SK-N-SH (cell line): ENCODE data around the gene DLG3. TPM values are rescaled to one million over a fixed set of nuclear protein-coding genes. Genes with fewer than 3 reads are reported as not detected.

Experiments used
- CTCF ChIA-PET: fragments of 300-600, 350-600 bp; formaldehyde crosslinking; extraction: SDS; loops from one replicate; lab custom pipeline; 2021; lab: Yijun Ruan, JAX
- POLR2A ChIA-PET: fragments of 350-600 bp; sonication (Branson Sonifier 250); formaldehyde crosslinking; extraction: SDS; loops from one replicate; lab custom pipeline; 2020; ENCODE audit warnings: antibody characterized with exemption, inconsistent platforms; lab: Yijun Ruan, JAX
- DNase-seq: peaks from one replicate; pipeline ENCODE4 v3.0.0; 2012
- H2AFZ ChIP-seq: fragments of 200-600 bp; sonication (generic); 2 replicates; pipeline ENCODE4 v1.8.1; 2016; ENCODE audit warnings: antibody characterized with exemption, mild to moderate bottlenecking, low read depth
- H3F3A ChIP-seq: fragments of 200-600 bp; sonication (generic); replicated peaks from 2 replicates; pipeline ENCODE3; 2016; ENCODE audit warnings: antibody characterized with exemption, mild to moderate bottlenecking; ENCODE audit not compliant: insufficient read depth
- H3K27ac ChIP-seq, 2 experiments: fragments of 200-500 bp in 1 of 2; fragments of 200-600 bp in 1 of 2; sonication (Bioruptor generic) in 1 of 2; sonication (generic), shearing (Covaris generic) in 1 of 2; 2 replicates each; pipeline versions ENCODE4 v1.5.1 to v1.6.1; 2014 to 2016; ENCODE audit warnings: low read depth in 2 of 2, inconsistent platforms in 1 of 2, low read length in 1 of 2, mild to moderate bottlenecking in 1 of 2, mixed read lengths in 1 of 2
- H3K27me3 ChIP-seq: fragments of 200-600 bp; sonication (generic), shearing (Covaris generic); 2 replicates; pipeline ENCODE4 v1.6.1; 2016; ENCODE audit warnings: mixed run types; ENCODE audit not compliant: insufficient read depth
- H3K36me3 ChIP-seq, 2 experiments: fragments of 200-500 bp in 1 of 2; fragments of 200-600 bp in 1 of 2; sonication (Bioruptor generic) in 1 of 2; sonication (generic) in 1 of 2; replicated peaks in 1 of 2; 2 replicates each; pipeline versions ENCODE3 to v1.5.1; 2014 to 2016; ENCODE audit warnings: low read length in 1 of 2, mild to moderate bottlenecking in 1 of 2; ENCODE audit not compliant: insufficient read depth in 2 of 2, control insufficient read depth in 1 of 2
- H3K4me1 ChIP-seq, 2 experiments: fragments of 200-500 bp in 1 of 2; fragments of 200-600 bp in 1 of 2; sonication (Bioruptor generic) in 1 of 2; sonication (generic), shearing (Covaris generic) in 1 of 2; 2 replicates each; pipeline versions ENCODE4 v1.5.1 to v1.6.1; 2014 to 2016; ENCODE audit warnings: low read depth in 1 of 2, low read length in 1 of 2, mixed run types in 1 of 2; ENCODE audit not compliant: insufficient read depth in 2 of 2, control insufficient read depth in 1 of 2
- H3K4me2 ChIP-seq: fragments of 200-600 bp; sonication (generic), shearing (Covaris generic); 2 replicates; pipeline ENCODE4 v1.6.1; 2017; ENCODE audit warnings: mixed run types
- H3K4me3 ChIP-seq, 2 experiments: fragments of 200-500 bp in 1 of 2; fragments of 200-600 bp in 1 of 2; sonication (Bioruptor generic) in 1 of 2; sonication (generic), shearing (Covaris generic) in 1 of 2; 2 replicates each; pipeline versions ENCODE4 v1.5.1 to v1.8.1; 2014 to 2016; ENCODE audit warnings: low read depth in 2 of 2, inconsistent platforms in 1 of 2, low read length in 1 of 2, mild to moderate bottlenecking in 1 of 2, mixed read lengths in 1 of 2, moderate library complexity in 1 of 2
- H3K79me2 ChIP-seq: fragments of 200-600 bp; sonication (generic); 2 replicates; pipeline ENCODE4 v1.8.1; 2017; ENCODE audit warnings: mild to moderate bottlenecking; ENCODE audit not compliant: insufficient read depth
- H3K9ac ChIP-seq: fragments of 200-600 bp; sonication (generic); 2 replicates; pipeline ENCODE4 v1.6.1; 2017; ENCODE audit warnings: mixed run types
- H3K9me2 ChIP-seq: fragments of 200-600 bp; sonication (generic); 2 replicates; pipeline ENCODE4 v1.6.1; 2017; ENCODE audit warnings: mixed run types
- H3K9me3 ChIP-seq: fragments of 200-600 bp; sonication (generic); 2 replicates; pipeline ENCODE4 v1.6.1; 2017; ENCODE audit warnings: mixed run types, mild to moderate bottlenecking, moderate library complexity
- H4K20me1 ChIP-seq: fragments of 200-600 bp; sonication (generic); 2 replicates; pipeline ENCODE4 v1.6.1; 2017; ENCODE audit warnings: mild to moderate bottlenecking, mixed run types; ENCODE audit not compliant: insufficient read depth
- CHD2 ChIP-seq: fragments of 150-350 bp; IDR thresholded peaks from 2 replicates; pipeline ENCODE4 v1.6.1; 2018; ENCODE audit warnings: low read length; ENCODE audit not compliant: partially characterized antibody
- ELF1 ChIP-seq: IDR thresholded peaks from 2 replicates; pipeline ENCODE4 v1.4.0; 2012
- EP300 ChIP-seq, 2 experiments: IDR thresholded peaks; 2 replicates each; pipeline versions ENCODE4 v1.4.0 to v1.6.1; 2012; ENCODE audit warnings: borderline replicate concordance in 1 of 2, low read depth in 1 of 2, low read length in 1 of 2
- EZH2phosphoT487 ChIP-seq: fragments of 200-600 bp; sonication (generic); IDR thresholded peaks from 2 replicates; pipeline ENCODE4 v1.6.1; 2017; ENCODE audit warnings: low read depth, mixed run types, mild to moderate bottlenecking, antibody characterized with exemption, moderate library complexity, borderline replicate concordance
- FOSL2 ChIP-seq: IDR thresholded peaks from 2 replicates; pipeline ENCODE4 v1.4.0; 2012; ENCODE audit warnings: low read depth, mild to moderate bottlenecking, moderate library complexity, borderline replicate concordance
- GABPA ChIP-seq: IDR thresholded peaks from 2 replicates; pipeline ENCODE4 v1.4.0; 2012; ENCODE audit warnings: low read depth, mild to moderate bottlenecking
- JUND ChIP-seq: IDR thresholded peaks from 2 replicates; pipeline ENCODE4 v1.4.0; 2012
- MEF2A ChIP-seq: IDR thresholded peaks from 2 replicates; pipeline ENCODE4 v1.4.0; 2012; ENCODE audit warnings: low read depth, borderline replicate concordance
- MXI1 ChIP-seq: IDR thresholded peaks from 2 replicates; pipeline ENCODE4 v1.6.1; 2012; ENCODE audit warnings: mild to moderate bottlenecking, low read depth, low read length, improper control_type of control experiment
- NFIC ChIP-seq: IDR thresholded peaks from 2 replicates; pipeline ENCODE4 v1.4.0; 2012; ENCODE audit warnings: borderline replicate concordance
- NRF1 ChIP-seq: IDR thresholded peaks from 2 replicates; pipeline ENCODE4 v1.6.1; 2012; ENCODE audit warnings: low read depth, mild to moderate bottlenecking, low read length
- POLR2AphosphoS5 ChIP-seq: IDR thresholded peaks from 2 replicates; pipeline ENCODE4 v1.6.1; 2012; ENCODE audit warnings: low read depth, low read length
- RAD21 ChIP-seq: IDR thresholded peaks from 2 replicates; pipeline ENCODE4 v1.6.1; 2012; ENCODE audit warnings: mild to moderate bottlenecking, low read length
- RCOR1 ChIP-seq: fragments of 150-350 bp; IDR thresholded peaks from 2 replicates; pipeline ENCODE4 v1.6.1; 2017; ENCODE audit warnings: antibody characterized with exemption, low read length
- RFX5 ChIP-seq: IDR thresholded peaks from 2 replicates; pipeline ENCODE4 v1.6.1; 2012; ENCODE audit warnings: mild to moderate bottlenecking, improper control_type of control experiment, low read length
- RXRA ChIP-seq: IDR thresholded peaks from 2 replicates; pipeline ENCODE4 v1.4.0; 2012; ENCODE audit warnings: low read depth, mild to moderate bottlenecking, borderline replicate concordance
- SIN3A ChIP-seq: IDR thresholded peaks from 2 replicates; pipeline ENCODE4 v1.6.1; 2012; ENCODE audit warnings: low read depth, mild to moderate bottlenecking, low read length, moderate library complexity, borderline replicate concordance
- SMC3 ChIP-seq: IDR thresholded peaks from 2 replicates; pipeline ENCODE4 v1.6.1; 2012; ENCODE audit warnings: low read depth, low read length, improper control_type of control experiment
- TAF1 ChIP-seq: IDR thresholded peaks from 2 replicates; pipeline ENCODE4 v1.6.1; 2012; ENCODE audit warnings: low read depth, mild to moderate bottlenecking, low read length, moderate library complexity, borderline replicate concordance
- TCF12 ChIP-seq: IDR thresholded peaks from 2 replicates; pipeline ENCODE4 v1.4.0; 2012
- TEAD4 ChIP-seq: IDR thresholded peaks from 2 replicates; pipeline ENCODE4 v1.4.0; 2012; ENCODE audit warnings: mild to moderate bottlenecking, borderline replicate concordance; ENCODE audit not compliant: insufficient read depth
- YY1 ChIP-seq: IDR thresholded peaks from 2 replicates; pipeline ENCODE4 v1.4.0; 2012; ENCODE audit warnings: low read depth, mild to moderate bottlenecking
- WGBS: methylation state at CpG from one replicate; pipeline ENCODE4 v1.1.6; 2017; ENCODE audit warnings: low lambda C conversion rate; 5-methylcytosine and 5-hydroxymethylcytosine counted together
- polyA plus RNA-seq, 3 experiments: library from polyadenylated mRNA; depleted of rRNA; stranded (reverse); fragments of >200 nt; gene quantifications; 2 replicates each; pipeline ENCODE4 v1.2.3, GENCODE V29; 2012
- TF ChIP-seq, protein P1 (sequence below): IDR thresholded peaks from 2 replicates; pipeline ENCODE4 v1.4.0; 2012; ENCODE audit warnings: low read depth, borderline replicate concordance
- TF ChIP-seq, protein P2 (sequence below): IDR thresholded peaks from 2 replicates; pipeline ENCODE4 v1.6.1; 2012; ENCODE audit warnings: mild to moderate bottlenecking, low read depth, low read length, moderate library complexity
- TF ChIP-seq, protein P3 (sequence below): IDR thresholded peaks from 2 replicates; pipeline ENCODE4 v1.4.0; 2012; ENCODE audit warnings: low read depth
- TF ChIP-seq, protein P4 (sequence below): fragments of 150-350 bp; IDR thresholded peaks from 2 replicates; pipeline ENCODE4 v1.6.1; 2017; ENCODE audit warnings: antibody characterized with exemption, low read length, low read depth, borderline replicate concordance
- TF ChIP-seq, protein P5 (sequence below): IDR thresholded peaks from 2 replicates; pipeline ENCODE4 v1.4.0; 2012; ENCODE audit warnings: low read depth, borderline replicate concordance

Gene DLG3
- polyA plus RNA-seq, 1 of the 3 experiments (the other 2 are of a cell fraction), result 11.7 TPM

DNA sequence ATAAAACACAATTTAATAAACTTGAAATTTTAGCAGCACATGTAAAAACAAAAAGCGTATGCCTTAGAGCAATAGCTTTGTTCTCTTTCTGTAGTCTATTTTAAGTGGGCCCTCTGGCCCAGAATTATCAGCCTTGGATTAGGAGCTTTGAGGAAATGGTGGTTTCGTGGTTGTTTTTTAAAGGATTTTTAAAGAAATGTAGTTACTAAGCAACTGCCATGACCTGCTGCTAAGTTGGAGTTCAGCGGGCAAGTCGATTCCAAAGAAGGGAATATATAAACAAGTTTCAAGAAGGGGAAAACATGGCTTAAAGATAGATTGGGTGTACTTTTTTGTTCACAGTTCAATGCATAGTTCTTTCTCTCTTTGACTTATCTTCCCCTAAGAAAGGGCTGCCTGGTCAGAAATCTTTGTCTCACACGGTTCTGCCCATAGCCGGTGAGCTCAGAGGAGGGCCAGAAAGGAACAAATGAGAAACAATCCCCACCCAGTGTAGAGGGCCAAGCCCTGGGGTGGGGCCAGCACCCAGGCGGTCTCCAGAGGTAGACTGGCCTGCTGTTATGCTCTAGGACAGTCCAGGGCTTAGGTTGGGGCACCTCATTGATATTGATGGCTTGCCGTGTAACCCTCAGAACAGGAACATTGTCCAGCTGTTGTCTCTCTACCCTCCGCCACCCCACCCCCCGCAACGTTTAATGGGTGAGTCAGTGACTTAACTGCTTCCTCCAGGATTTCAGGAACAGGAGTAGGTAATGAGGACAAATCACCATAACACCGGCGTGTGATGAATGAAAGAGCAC, 32.5 kb downstream of the DLG3 start:
- CTCF ChIA-PET, result no interaction called here
- DNase-seq, result no peak
- TF ChIP-seq NFIC (no peak), SIN3A (no peak), MEF2A (no peak), TCF12 (peak; percentile 76), RAD21 (no peak), GABPA (no peak), RCOR1 (no peak), MXI1 (no peak), CHD2 (no peak), RXRA (no peak), ELF1 (no peak), RFX5 (no peak), EP300 (IDR thresholded peaks at IDR 0.05; ENCODE audit: borderline replicate concordance in 1 of 2, low read depth in 1 of 2, low read length in 1 of 2) (no peak; a peak in 1 of 4 replicates), POLR2AphosphoS5 (peak; percentile 39; the same call in 1 of the 2 replicates), SMC3 (no peak), EZH2phosphoT487 (no peak), TEAD4 (no peak), JUND (peak; percentile 53), FOSL2 (peak; percentile 59; the same call in 1 of the 2 replicates), NRF1 (no peak), TAF1 (no peak), YY1 (no peak)
- TF ChIP-seq, protein P1, sequence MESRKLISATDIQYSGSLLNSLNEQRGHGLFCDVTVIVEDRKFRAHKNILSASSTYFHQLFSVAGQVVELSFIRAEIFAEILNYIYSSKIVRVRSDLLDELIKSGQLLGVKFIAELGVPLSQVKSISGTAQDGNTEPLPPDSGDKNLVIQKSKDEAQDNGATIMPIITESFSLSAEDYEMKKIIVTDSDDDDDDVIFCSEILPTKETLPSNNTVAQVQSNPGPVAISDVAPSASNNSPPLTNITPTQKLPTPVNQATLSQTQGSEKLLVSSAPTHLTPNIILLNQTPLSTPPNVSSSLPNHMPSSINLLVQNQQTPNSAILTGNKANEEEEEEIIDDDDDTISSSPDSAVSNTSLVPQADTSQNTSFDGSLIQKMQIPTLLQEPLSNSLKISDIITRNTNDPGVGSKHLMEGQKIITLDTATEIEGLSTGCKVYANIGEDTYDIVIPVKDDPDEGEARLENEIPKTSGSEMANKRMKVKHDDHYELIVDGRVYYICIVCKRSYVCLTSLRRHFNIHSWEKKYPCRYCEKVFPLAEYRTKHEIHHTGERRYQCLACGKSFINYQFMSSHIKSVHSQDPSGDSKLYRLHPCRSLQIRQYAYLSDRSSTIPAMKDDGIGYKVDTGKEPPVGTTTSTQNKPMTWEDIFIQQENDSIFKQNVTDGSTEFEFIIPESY, result no peak
- TF ChIP-seq, protein P2, sequence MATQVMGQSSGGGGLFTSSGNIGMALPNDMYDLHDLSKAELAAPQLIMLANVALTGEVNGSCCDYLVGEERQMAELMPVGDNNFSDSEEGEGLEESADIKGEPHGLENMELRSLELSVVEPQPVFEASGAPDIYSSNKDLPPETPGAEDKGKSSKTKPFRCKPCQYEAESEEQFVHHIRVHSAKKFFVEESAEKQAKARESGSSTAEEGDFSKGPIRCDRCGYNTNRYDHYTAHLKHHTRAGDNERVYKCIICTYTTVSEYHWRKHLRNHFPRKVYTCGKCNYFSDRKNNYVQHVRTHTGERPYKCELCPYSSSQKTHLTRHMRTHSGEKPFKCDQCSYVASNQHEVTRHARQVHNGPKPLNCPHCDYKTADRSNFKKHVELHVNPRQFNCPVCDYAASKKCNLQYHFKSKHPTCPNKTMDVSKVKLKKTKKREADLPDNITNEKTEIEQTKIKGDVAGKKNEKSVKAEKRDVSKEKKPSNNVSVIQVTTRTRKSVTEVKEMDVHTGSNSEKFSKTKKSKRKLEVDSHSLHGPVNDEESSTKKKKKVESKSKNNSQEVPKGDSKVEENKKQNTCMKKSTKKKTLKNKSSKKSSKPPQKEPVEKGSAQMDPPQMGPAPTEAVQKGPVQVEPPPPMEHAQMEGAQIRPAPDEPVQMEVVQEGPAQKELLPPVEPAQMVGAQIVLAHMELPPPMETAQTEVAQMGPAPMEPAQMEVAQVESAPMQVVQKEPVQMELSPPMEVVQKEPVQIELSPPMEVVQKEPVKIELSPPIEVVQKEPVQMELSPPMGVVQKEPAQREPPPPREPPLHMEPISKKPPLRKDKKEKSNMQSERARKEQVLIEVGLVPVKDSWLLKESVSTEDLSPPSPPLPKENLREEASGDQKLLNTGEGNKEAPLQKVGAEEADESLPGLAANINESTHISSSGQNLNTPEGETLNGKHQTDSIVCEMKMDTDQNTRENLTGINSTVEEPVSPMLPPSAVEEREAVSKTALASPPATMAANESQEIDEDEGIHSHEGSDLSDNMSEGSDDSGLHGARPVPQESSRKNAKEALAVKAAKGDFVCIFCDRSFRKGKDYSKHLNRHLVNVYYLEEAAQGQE, result 0 out of 2 replicates have a peak, but pooled peaks have one; percentile 8
- TF ChIP-seq, protein P3, sequence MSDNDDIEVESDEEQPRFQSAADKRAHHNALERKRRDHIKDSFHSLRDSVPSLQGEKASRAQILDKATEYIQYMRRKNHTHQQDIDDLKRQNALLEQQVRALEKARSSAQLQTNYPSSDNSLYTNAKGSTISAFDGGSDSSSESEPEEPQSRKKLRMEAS, result no peak
- TF ChIP-seq, protein P4, sequence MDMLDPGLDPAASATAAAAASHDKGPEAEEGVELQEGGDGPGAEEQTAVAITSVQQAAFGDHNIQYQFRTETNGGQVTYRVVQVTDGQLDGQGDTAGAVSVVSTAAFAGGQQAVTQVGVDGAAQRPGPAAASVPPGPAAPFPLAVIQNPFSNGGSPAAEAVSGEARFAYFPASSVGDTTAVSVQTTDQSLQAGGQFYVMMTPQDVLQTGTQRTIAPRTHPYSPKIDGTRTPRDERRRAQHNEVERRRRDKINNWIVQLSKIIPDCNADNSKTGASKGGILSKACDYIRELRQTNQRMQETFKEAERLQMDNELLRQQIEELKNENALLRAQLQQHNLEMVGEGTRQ, result no peak
- TF ChIP-seq, protein P5, sequence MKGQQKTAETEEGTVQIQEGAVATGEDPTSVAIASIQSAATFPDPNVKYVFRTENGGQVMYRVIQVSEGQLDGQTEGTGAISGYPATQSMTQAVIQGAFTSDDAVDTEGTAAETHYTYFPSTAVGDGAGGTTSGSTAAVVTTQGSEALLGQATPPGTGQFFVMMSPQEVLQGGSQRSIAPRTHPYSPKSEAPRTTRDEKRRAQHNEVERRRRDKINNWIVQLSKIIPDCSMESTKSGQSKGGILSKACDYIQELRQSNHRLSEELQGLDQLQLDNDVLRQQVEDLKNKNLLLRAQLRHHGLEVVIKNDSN, result no peak

More for the DNA sequence above, 32.5 kb downstream of the DLG3 start:
- peak overlapping the region; percentile 14; the same call in 1 of the 2 replicates for H2AFZ ChIP-seq
- peak overlapping the region; percentile 5 to 90; a peak in 2 of 4 replicates for H3K27ac ChIP-seq
- no peaks in the 10 kb centered on the region for H4K20me1 ChIP-seq
- H3K9ac ChIP-seq, result peak overlapping the region; percentile 27; the same call in 1 of the 2 replicates
- no peaks in the 10 kb centered on the region for H3K79me2 ChIP-seq
- H3K4me1 ChIP-seq, result peaks cover 0 to 20% of the 10 kb centered on the region in 2 experiments; a peak in 3 of 4 replicates
- WGBS, result 19% methylated on average over 13 of the region's 13 CpGs
- H3K36me3 ChIP-seq, result peaks cover 0 to 3% of the 10 kb centered on the region in 2 experiments
- peaks cover 10% of the 10 kb centered on the region for H3F3A ChIP-seq
- no peaks in the 10 kb centered on the region for H3K27me3 ChIP-seq
- H3K9me3 ChIP-seq, result no peaks in the 10 kb centered on the region
- no peaks in the 10 kb centered on the region for H3K9me2 ChIP-seq
- H3K4me3 ChIP-seq, result peak overlapping the region in 1 of 2 experiments; percentile 11; a peak in 1 of 4 replicates
- POLR2A ChIA-PET, result no interaction called here
- peak overlapping the region; percentile 65; the same call in 1 of the 2 replicates for H3K4me2 ChIP-seq
